Body of pancreas (tissue), 4 donors: Measurements from ENCODE around the gene GAREM1.
A peak's percentile ranks its signal among the peaks of the same experiment; 100 is the strongest.

Experiments used
- POLR2A ChIP-seq, 3 donors: fragments of 450-650 bp; IDR thresholded peaks; one replicate each; pipeline ENCODE4 v1.6.1; 2016; ENCODE audit warnings: antibody characterized with exemption in 3 of 3, mild to moderate bottlenecking in 2 of 3
- TF ChIP-seq, protein P1 (sequence below), 7 experiments: fragments of 450-650 bp in 4 of 7; fragments of 200-600 bp in 3 of 7; sonication (generic) in 3 of 7; IDR thresholded peaks; one replicate each; pipeline ENCODE4 v1.5.1; 2016 to 2019; ENCODE audit warnings: antibody characterized with exemption in 7 of 7

DNA sequence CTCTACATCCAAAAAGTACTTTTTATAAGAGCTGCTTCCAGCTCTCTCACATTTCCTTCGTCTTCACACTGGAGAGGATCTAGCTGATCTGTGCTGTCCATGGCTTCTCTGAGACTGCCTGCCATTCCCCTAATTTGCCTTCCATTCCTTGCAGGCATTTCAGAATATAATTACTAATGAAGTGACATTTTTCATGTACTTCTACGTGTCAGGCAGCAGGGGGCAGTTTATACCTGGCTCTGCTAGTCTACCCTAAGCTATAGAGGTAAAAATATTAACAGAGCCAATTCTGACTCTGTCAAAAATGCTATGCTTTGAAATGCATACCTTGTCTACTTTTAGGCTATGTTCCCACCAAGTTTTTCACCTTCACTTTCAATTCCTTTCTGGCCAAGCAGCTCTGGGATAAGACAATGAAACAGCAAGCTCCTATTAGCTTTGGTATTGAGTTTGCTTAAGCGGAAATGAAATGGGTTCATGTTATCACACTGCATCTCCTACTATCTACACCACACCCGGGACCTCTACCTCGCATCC, 198.9 kb downstream of the GAREM1 start:
- no peak for TF ChIP-seq POLR2A (IDR thresholded peaks at IDR 0.05)
- TF ChIP-seq, protein P1, sequence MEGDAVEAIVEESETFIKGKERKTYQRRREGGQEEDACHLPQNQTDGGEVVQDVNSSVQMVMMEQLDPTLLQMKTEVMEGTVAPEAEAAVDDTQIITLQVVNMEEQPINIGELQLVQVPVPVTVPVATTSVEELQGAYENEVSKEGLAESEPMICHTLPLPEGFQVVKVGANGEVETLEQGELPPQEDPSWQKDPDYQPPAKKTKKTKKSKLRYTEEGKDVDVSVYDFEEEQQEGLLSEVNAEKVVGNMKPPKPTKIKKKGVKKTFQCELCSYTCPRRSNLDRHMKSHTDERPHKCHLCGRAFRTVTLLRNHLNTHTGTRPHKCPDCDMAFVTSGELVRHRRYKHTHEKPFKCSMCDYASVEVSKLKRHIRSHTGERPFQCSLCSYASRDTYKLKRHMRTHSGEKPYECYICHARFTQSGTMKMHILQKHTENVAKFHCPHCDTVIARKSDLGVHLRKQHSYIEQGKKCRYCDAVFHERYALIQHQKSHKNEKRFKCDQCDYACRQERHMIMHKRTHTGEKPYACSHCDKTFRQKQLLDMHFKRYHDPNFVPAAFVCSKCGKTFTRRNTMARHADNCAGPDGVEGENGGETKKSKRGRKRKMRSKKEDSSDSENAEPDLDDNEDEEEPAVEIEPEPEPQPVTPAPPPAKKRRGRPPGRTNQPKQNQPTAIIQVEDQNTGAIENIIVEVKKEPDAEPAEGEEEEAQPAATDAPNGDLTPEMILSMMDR (IDR thresholded peaks at IDR 0.05) = peak; percentile 19 to 90 (median 75)
